ENCODE measurements around the gene TNK1. TPM values are rescaled to one million over a fixed set of nuclear protein-coding genes. Genes with fewer than 3 reads are reported as not detected.
A peak's percentile ranks its signal among the peaks of the same experiment; 100 is the strongest.

TNK1 gene
- total and polyA plus RNA-seq, 2 experiments from 2014 or later: 8.4 to 8.9 TPM

DNA sequence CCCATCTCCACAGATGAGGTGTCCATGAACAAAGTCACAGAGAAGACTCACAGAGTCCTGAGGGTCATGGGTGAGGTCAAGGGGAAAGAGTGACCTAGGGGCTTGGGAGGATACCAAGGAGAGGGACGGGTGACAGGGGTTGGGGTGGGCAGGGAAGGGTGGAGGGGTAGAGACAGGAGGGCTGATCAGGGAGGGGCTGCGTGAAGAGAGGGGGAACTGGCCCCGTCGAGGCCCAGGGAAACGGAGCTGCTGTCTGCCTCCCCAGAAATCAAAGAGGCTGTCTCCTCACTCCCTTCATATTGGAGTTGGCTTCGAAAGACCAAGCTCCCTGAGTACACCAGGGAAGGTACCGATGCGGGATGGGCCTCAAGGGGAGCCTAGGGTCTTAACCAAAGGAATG, 25.3 kb upstream of the TNK1 start:
- WGBS (ENCODE audit: low lambda C conversion rate, missing lambda C conversion rate): 98% methylated on average over 8 of the region's 8 CpGs

DNA sequence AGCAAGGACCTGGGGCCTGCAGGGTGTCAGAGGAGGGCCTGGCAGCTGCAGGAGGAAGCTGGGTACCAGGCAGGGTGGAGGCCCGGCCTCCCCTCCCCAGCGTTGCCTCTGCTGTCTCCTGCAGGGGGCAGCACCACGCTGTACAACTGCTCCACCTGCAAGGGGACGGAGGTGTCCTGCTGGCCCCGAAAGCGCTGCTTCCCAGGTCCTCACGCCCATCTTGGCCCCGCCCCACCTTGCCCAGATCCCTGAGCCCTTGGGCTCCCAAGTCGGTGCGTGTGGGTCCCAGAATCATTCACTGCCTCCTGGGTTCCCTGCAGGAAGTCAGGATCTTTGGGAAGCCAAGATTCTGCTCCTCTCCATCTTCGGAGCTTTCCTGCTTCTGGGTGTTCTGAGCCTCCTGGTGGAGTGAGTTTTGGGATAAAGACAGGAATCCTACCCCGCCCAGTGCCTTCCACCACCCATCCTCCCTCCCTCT, 24.8 kb upstream of the TNK1 start:
- H2AFZ ChIP-seq: no peak overlapping the region

More for the DNA sequence above, 25.3 kb upstream of the TNK1 start:
- no peak for DNase-seq (ENCODE audit: low spot score)
- Histone ChIP-seq H3K4me2 (peak overlapping the region; percentile 94), H4K20me1 (ENCODE audit: insufficient read depth, poor library complexity, severe bottlenecking) (no peaks in the 10 kb centered on the region), H3K36me3 (replicated peaks; ENCODE audit: insufficient read depth, low read depth) (no peaks in the 10 kb centered on the region), H3K9me3 (ENCODE audit: low read depth) (no peaks in the 10 kb centered on the region), H3K9me2 (replicated peaks; ENCODE audit: insufficient read depth) (no peaks in the 10 kb centered on the region), H3K27ac (no peak overlapping the region), H2AFZ (no peak overlapping the region), H3K4me1 (ENCODE audit: insufficient read depth) (peaks cover 25% of the 10 kb centered on the region), H3K27me3 (no peaks in the 10 kb centered on the region), H3K4me3 (no peak overlapping the region), H3K79me2 (peaks cover 21% of the 10 kb centered on the region)
- TF ChIP-seq EZH2phosphoT487 (IDR thresholded peaks at IDR 0.05; ENCODE audit: low read depth, severe bottlenecking, unreplicated experiment) (no peak), EZH2 (IDR thresholded peaks at IDR 0.05; ENCODE audit: borderline replicate concordance) (no peak)
- TF ChIP-seq, protein P1, sequence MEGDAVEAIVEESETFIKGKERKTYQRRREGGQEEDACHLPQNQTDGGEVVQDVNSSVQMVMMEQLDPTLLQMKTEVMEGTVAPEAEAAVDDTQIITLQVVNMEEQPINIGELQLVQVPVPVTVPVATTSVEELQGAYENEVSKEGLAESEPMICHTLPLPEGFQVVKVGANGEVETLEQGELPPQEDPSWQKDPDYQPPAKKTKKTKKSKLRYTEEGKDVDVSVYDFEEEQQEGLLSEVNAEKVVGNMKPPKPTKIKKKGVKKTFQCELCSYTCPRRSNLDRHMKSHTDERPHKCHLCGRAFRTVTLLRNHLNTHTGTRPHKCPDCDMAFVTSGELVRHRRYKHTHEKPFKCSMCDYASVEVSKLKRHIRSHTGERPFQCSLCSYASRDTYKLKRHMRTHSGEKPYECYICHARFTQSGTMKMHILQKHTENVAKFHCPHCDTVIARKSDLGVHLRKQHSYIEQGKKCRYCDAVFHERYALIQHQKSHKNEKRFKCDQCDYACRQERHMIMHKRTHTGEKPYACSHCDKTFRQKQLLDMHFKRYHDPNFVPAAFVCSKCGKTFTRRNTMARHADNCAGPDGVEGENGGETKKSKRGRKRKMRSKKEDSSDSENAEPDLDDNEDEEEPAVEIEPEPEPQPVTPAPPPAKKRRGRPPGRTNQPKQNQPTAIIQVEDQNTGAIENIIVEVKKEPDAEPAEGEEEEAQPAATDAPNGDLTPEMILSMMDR (IDR thresholded peaks at IDR 0.05; ENCODE audit: poor library complexity): no peak

DNA sequence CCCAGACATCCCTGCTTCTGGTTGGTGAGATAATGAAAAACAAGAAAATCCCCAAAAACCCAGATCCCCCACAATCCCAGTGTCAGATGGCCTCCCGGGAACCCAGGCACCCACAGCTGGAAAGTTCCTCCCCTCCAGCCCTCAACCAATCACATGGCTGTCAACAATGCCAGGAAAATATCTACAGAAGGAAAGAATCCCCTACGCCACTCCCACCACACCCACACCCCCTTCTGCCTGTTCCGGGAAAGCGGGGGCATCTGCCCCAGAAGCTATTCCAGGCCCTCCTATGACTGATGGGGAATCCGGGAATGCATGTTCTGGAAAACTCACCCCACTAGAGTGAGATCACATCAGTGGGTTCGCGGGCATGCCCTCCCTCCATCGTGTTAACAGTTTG, 24.1 kb upstream of the TNK1 start:
- TF ChIP-seq, protein P1 (IDR thresholded peaks at IDR 0.05; ENCODE audit: poor library complexity): no peak
- no peak for TF ChIP-seq EZH2phosphoT487 (IDR thresholded peaks at IDR 0.05; ENCODE audit: low read depth, severe bottlenecking, unreplicated experiment)
- TF ChIP-seq EZH2 (IDR thresholded peaks at IDR 0.05; ENCODE audit: borderline replicate concordance): no peak
- no peak overlapping the region for H3K4me2 ChIP-seq
- DNase-seq (ENCODE audit: low spot score): no peak
- no peaks in the 10 kb centered on the region for H3K36me3 ChIP-seq (replicated peaks; ENCODE audit: insufficient read depth, low read depth)
- H3K4me1 ChIP-seq (ENCODE audit: insufficient read depth): peaks cover 25% of the 10 kb centered on the region
- H3K4me3 ChIP-seq: no peak overlapping the region
- WGBS (ENCODE audit: low lambda C conversion rate, missing lambda C conversion rate): 87% methylated on average over 8 of the region's 8 CpGs
- no peaks in the 10 kb centered on the region for H3K9me3 ChIP-seq (ENCODE audit: low read depth)
- H3K27me3 ChIP-seq: no peaks in the 10 kb centered on the region
- peaks cover 21% of the 10 kb centered on the region for H3K79me2 ChIP-seq
- H3K27ac ChIP-seq: no peak overlapping the region
- H4K20me1 ChIP-seq (ENCODE audit: insufficient read depth, poor library complexity, severe bottlenecking): no peaks in the 10 kb centered on the region
- H2AFZ ChIP-seq: no peak overlapping the region
- no peaks in the 10 kb centered on the region for H3K9me2 ChIP-seq (replicated peaks; ENCODE audit: insufficient read depth)

More for the DNA sequence above, 24.8 kb upstream of the TNK1 start:
- TF ChIP-seq, protein P1 (IDR thresholded peaks at IDR 0.05; ENCODE audit: poor library complexity): peak; percentile 86
- no peak for TF ChIP-seq EZH2 (IDR thresholded peaks at IDR 0.05; ENCODE audit: borderline replicate concordance)
- WGBS (ENCODE audit: low lambda C conversion rate, missing lambda C conversion rate): 17% methylated on average over 8 of the region's 12 CpGs
- H3K9me2 ChIP-seq (replicated peaks; ENCODE audit: insufficient read depth): no peaks in the 10 kb centered on the region
- no peaks in the 10 kb centered on the region for H3K27me3 ChIP-seq
- H3K36me3 ChIP-seq (replicated peaks; ENCODE audit: insufficient read depth, low read depth): no peaks in the 10 kb centered on the region
- H4K20me1 ChIP-seq (ENCODE audit: insufficient read depth, poor library complexity, severe bottlenecking): no peaks in the 10 kb centered on the region
- peaks cover 25% of the 10 kb centered on the region for H3K4me1 ChIP-seq (ENCODE audit: insufficient read depth)
- peaks cover 21% of the 10 kb centered on the region for H3K79me2 ChIP-seq
- no peak overlapping the region for H3K4me3 ChIP-seq
- peak; percentile 90 for DNase-seq (ENCODE audit: low spot score)
- no peak overlapping the region for H3K4me2 ChIP-seq
- no peak overlapping the region for H3K27ac ChIP-seq
- no peaks in the 10 kb centered on the region for H3K9me3 ChIP-seq (ENCODE audit: low read depth)

DNA sequence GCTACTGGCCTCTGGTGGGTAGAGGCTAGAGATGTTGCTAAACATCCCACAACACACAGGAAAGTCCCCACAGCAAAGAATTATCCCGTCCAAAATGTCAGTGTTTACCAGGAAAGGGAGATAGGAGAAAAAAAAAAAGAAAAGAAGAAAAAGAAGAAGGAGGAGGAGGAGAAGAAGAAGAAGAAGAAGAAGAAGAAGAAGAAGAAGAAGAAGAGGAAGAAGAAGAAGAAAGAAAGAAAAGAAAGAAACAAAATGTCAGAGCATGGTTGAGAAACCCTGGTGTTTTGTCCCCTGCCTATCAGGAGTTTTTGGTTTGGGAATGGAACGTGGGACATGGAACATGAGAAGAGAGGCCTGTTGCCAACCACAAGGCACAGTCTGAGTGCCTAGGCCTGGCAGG, 23.5 kb upstream of the TNK1 start:
- Histone ChIP-seq H4K20me1 (ENCODE audit: insufficient read depth, poor library complexity, severe bottlenecking) (no peaks in the 10 kb centered on the region), H3K4me2 (no peak overlapping the region), H3K27me3 (no peaks in the 10 kb centered on the region), H2AFZ (no peak overlapping the region), H3K36me3 (replicated peaks; ENCODE audit: insufficient read depth, low read depth) (no peaks in the 10 kb centered on the region), H3K9me3 (ENCODE audit: low read depth) (no peaks in the 10 kb centered on the region), H3K79me2 (peaks cover 18% of the 10 kb centered on the region), H3K9me2 (replicated peaks; ENCODE audit: insufficient read depth) (no peaks in the 10 kb centered on the region), H3K4me1 (ENCODE audit: insufficient read depth) (peaks cover 25% of the 10 kb centered on the region), H3K27ac (no peak overlapping the region), H3K4me3 (no peak overlapping the region)
- no peak for DNase-seq (ENCODE audit: low spot score)
- no peak for TF ChIP-seq EZH2phosphoT487 (IDR thresholded peaks at IDR 0.05; ENCODE audit: low read depth, severe bottlenecking, unreplicated experiment)
- no peak for TF ChIP-seq EZH2 (IDR thresholded peaks at IDR 0.05; ENCODE audit: borderline replicate concordance)
- TF ChIP-seq, protein P1 (IDR thresholded peaks at IDR 0.05; ENCODE audit: poor library complexity): no peak
- WGBS (ENCODE audit: low lambda C conversion rate, missing lambda C conversion rate): 80% methylated on average over 2 of the region's 2 CpGs
